H1 (cell line): ENCODE data around the gene KCNH5. TPM values are rescaled to one million over a fixed set of nuclear protein-coding genes. Genes with fewer than 3 reads are reported as not detected.

Experiments
- CTCF ChIA-PET: fragments of 300-600 bp; sonication (Branson Sonifier 250); formaldehyde crosslinking; loops from one replicate; lab custom pipeline; 2021; ENCODE audit not compliant: partially characterized antibody; lab: Charles Lee
- POLR2A ChIA-PET: fragments of 300-600 bp; sonication (Branson Sonifier 250); formaldehyde crosslinking; loops from one replicate; lab custom pipeline; 2021; ENCODE audit warnings: inconsistent platforms; ENCODE audit not compliant: partially characterized antibody; lab: Charles Lee
- DNase-seq, 2 experiments: peaks; one replicate each; pipeline versions ENCODE4 v3.0.0 to v3.0.0-alpha.2; 2010 to 2022; ENCODE audit warnings: low spot score in 2 of 2, low read depth in 1 of 2, mixed read lengths in 1 of 2
- FAIRE-seq: peaks from 2 replicates; lab custom pipeline; 2011; peaks lifted over from hg19 to GRCh38; lab: Jason Lieb, UNC
- H2AFZ ChIP-seq: 2 replicates; pipeline ENCODE4 v1.8.1; 2012; ENCODE audit warnings: low read length, inconsistent platforms
- H2AK5ac ChIP-seq: 2 replicates; pipeline ENCODE4 v1.6.1; 2013; ENCODE audit warnings: low read depth, low read length
- H2BK120ac ChIP-seq: replicated peaks from 2 replicates; pipeline ENCODE3; 2013; ENCODE audit warnings: low read depth, low read length, inconsistent platforms
- H2BK12ac ChIP-seq: 2 replicates; pipeline ENCODE4 v1.6.1; 2013; ENCODE audit warnings: low read depth, low read length
- H2BK15ac ChIP-seq: 2 replicates; pipeline ENCODE4 v1.6.1; 2013; ENCODE audit warnings: low read length
- H2BK20ac ChIP-seq: 2 replicates; pipeline ENCODE4 v1.6.1; 2013; ENCODE audit warnings: low read length
- H2BK5ac ChIP-seq: 2 replicates; pipeline ENCODE4 v1.6.1; 2013; ENCODE audit warnings: low read depth, low read length
- H3K14ac ChIP-seq: 2 replicates; pipeline ENCODE4 v1.6.1; 2013; ENCODE audit warnings: inconsistent platforms; ENCODE audit not compliant: insufficient read length
- H3K18ac ChIP-seq: 2 replicates; pipeline ENCODE4 v1.6.1; 2013; ENCODE audit warnings: low read length; ENCODE audit errors: extremely low read depth
- H3K23ac ChIP-seq: 2 replicates; pipeline ENCODE4 v1.6.1; 2013; ENCODE audit warnings: inconsistent platforms; ENCODE audit not compliant: insufficient read length
- H3K23me2 ChIP-seq: 2 replicates; pipeline ENCODE4 v1.6.1; 2013; ENCODE audit warnings: low read depth, low read length
- H3K27ac ChIP-seq: 2 replicates; pipeline ENCODE4 v1.6.1; 2011; ENCODE audit warnings: low read depth, low read length, inconsistent platforms
- H3K27me3 ChIP-seq, 4 experiments: replicated peaks in 1 of 4; 1 replicate in 1 of 4; 2 replicates in 3 of 4; pipeline versions ENCODE4 v1.6.1 to v1.8.1; 2011 to 2013; ENCODE audit warnings: low read length in 3 of 4, mild to moderate bottlenecking in 3 of 4, inconsistent platforms in 2 of 4, mixed read lengths in 2 of 4, moderate library complexity in 1 of 4; ENCODE audit not compliant: control insufficient read depth in 3 of 4, insufficient read depth in 3 of 4; ENCODE audit errors: extremely low read depth in 1 of 4
- H3K36me3 ChIP-seq, 4 experiments: 2 replicates each; pipeline versions ENCODE4 v1.6.1 to v1.8.1; 2011 to 2013; ENCODE audit warnings: mild to moderate bottlenecking in 4 of 4, low read length in 3 of 4, moderate library complexity in 2 of 4, control low read depth in 1 of 4, inconsistent platforms in 1 of 4; ENCODE audit not compliant: insufficient read depth in 4 of 4, control insufficient read depth in 2 of 4
- H3K4ac ChIP-seq: replicated peaks from 2 replicates; pipeline ENCODE3; 2013; ENCODE audit warnings: low read length, low read depth, mixed read lengths, inconsistent platforms; ENCODE audit not compliant: insufficient read length
- H3K4me1 ChIP-seq, 4 experiments: replicated peaks in 1 of 4; 1 replicate in 1 of 4; 2 replicates in 3 of 4; pipeline versions ENCODE4 v1.6.1 to v1.8.1; 2011 to 2013; ENCODE audit warnings: low read length in 3 of 4, inconsistent platforms in 2 of 4, mixed read lengths in 1 of 4; ENCODE audit not compliant: insufficient read depth in 4 of 4, control insufficient read depth in 3 of 4
- H3K4me2 ChIP-seq, 2 experiments: 2 replicates each; pipeline versions ENCODE4 v1.6.1 to v1.8.1; 2011 to 2013; ENCODE audit warnings: low read depth in 2 of 2, low read length in 2 of 2, control low read depth in 1 of 2, inconsistent platforms in 1 of 2, mild to moderate bottlenecking in 1 of 2; ENCODE audit not compliant: insufficient read depth in 1 of 2
- H3K4me3 ChIP-seq, 4 experiments: fragments of 200-600, 300-600 bp in 1 of 4; sonication (generic), shearing (Covaris generic), sonication (Bioruptor Twin) in 1 of 4; 2 replicates each; pipeline versions ENCODE4 v1.5.1 to v1.8.1; 2011 to 2016; ENCODE audit warnings: low read length in 4 of 4, low read depth in 3 of 4, control low read depth in 2 of 4, inconsistent platforms in 2 of 4, mild to moderate bottlenecking in 2 of 4, mixed read lengths in 1 of 4, moderate library complexity in 1 of 4; ENCODE audit not compliant: insufficient read depth in 2 of 4; ENCODE audit errors: extremely low read depth in 1 of 4
- H3K56ac ChIP-seq: replicated peaks from 2 replicates; pipeline ENCODE3; 2013; ENCODE audit warnings: low read depth, mild to moderate bottlenecking, mixed read lengths, low read length, inconsistent platforms; ENCODE audit not compliant: insufficient read length
- H3K79me1 ChIP-seq: 2 replicates; pipeline ENCODE4 v1.6.1; 2013; ENCODE audit warnings: low read depth, low read length, control low read depth
- H3K79me2 ChIP-seq, 2 experiments: 2 replicates each; pipeline versions ENCODE4 v1.6.1 to v1.8.1; 2012 to 2013; ENCODE audit warnings: low read length in 2 of 2, mild to moderate bottlenecking in 2 of 2, inconsistent platforms in 1 of 2; ENCODE audit not compliant: insufficient read depth in 2 of 2, control insufficient read depth in 1 of 2
- H3K9ac ChIP-seq, 4 experiments: replicated peaks in 1 of 4; 1 replicate in 1 of 4; 2 replicates in 3 of 4; pipeline versions ENCODE4 v1.6.1 to v1.8.1; 2011 to 2013; ENCODE audit warnings: low read depth in 3 of 4, low read length in 3 of 4, control low read depth in 2 of 4, mild to moderate bottlenecking in 2 of 4, moderate library complexity in 2 of 4, inconsistent platforms in 1 of 4; ENCODE audit errors: extremely low read depth in 1 of 4
- H3K9me3 ChIP-seq, 2 experiments: 2 replicates each; pipeline versions ENCODE4 v1.6.1 to v1.8.1; 2012 to 2013; ENCODE audit warnings: mild to moderate bottlenecking in 2 of 2, moderate library complexity in 2 of 2, control low read depth in 1 of 2, inconsistent platforms in 1 of 2, low read depth in 1 of 2, low read length in 1 of 2, mixed read lengths in 1 of 2; ENCODE audit not compliant: insufficient read depth in 2 of 2
- H4K20me1 ChIP-seq, 2 experiments: replicated peaks in 1 of 2; 2 replicates each; pipeline versions ENCODE3 to v1.8.1; 2011 to 2013; ENCODE audit warnings: inconsistent platforms in 2 of 2, low read length in 2 of 2, mild to moderate bottlenecking in 1 of 2; ENCODE audit not compliant: insufficient read depth in 2 of 2, control insufficient read depth in 1 of 2
- H4K5ac ChIP-seq: 2 replicates; pipeline ENCODE4 v1.6.1; 2013; ENCODE audit warnings: low read length, low read depth, mixed read lengths, inconsistent platforms; ENCODE audit not compliant: insufficient read length
- H4K8ac ChIP-seq: 2 replicates; pipeline ENCODE4 v1.8.0; 2013; ENCODE audit warnings: mild to moderate bottlenecking, moderate library complexity, low read length, inconsistent platforms; ENCODE audit not compliant: insufficient read depth; ENCODE audit errors: extremely low read depth
- H4K91ac ChIP-seq: replicated peaks from 2 replicates; pipeline ENCODE3; 2013; ENCODE audit warnings: low read length, mixed read lengths, inconsistent platforms; ENCODE audit not compliant: insufficient read length
- CBX8 ChIP-seq: fragments of 300-800, 300-1000 bp; sonication (generic); IDR thresholded peaks from 2 replicates; pipeline ENCODE4 v1.7.1; 2016; ENCODE audit warnings: low read depth, low read length, borderline replicate concordance
- NANOG ChIP-seq: IDR thresholded peaks from 2 replicates; pipeline ENCODE4 v1.6.1; 2011; ENCODE audit warnings: low read length, low read depth, mild to moderate bottlenecking, inconsistent platforms; ENCODE audit not compliant: insufficient read depth, poor library complexity, severe bottlenecking
- POU5F1 ChIP-seq: IDR thresholded peaks from 2 replicates; pipeline ENCODE4 v1.6.1; 2011; ENCODE audit warnings: low read depth, mild to moderate bottlenecking, low read length, moderate library complexity
- SIRT6 ChIP-seq: IDR thresholded peaks from one replicate; pipeline ENCODE4 v1.7.1; 2012; ENCODE audit warnings: low read length, inconsistent platforms
- WGBS, 2 experiments: shearing (Covaris generic) in 1 of 2; methylation state at CpG; one replicate each; pipeline versions ENCODE4 v1.1.6 to v1.1.7; 2013 to 2015; ENCODE audit warnings: low lambda C conversion rate in 2 of 2, mixed read lengths in 2 of 2, inconsistent platforms in 1 of 2, low coverage in 1 of 2, missing lambda C conversion rate in 1 of 2; ENCODE audit not compliant: insufficient replicate concordance in 2 of 2, insufficient coverage in 1 of 2, insufficient read length in 1 of 2; ENCODE audit errors: extremely low coverage in 1 of 2, missing lambda C conversion rate in 1 of 2; 5-methylcytosine and 5-hydroxymethylcytosine counted together
- polyA plus RNA-seq, 7 experiments: library from polyadenylated mRNA; depleted of rRNA in 3 of 7; stranded (reverse) in 5 of 7; unstranded in 2 of 7; fragments of >200 nt in 5 of 7; fragments of 200-250 nt in 2 of 7; gene quantifications; 1 replicate in 5 of 7; 2 replicates in 1 of 7; 4 replicates in 1 of 7; pipeline versions ENCODE4 v1.2.1 to v1.2.3, GENCODE V29; 2011 to 2013; ENCODE audit warnings: missing spikeins in 2 of 7, mixed read lengths in 2 of 7
- total RNA-seq: library from RNA; stranded (reverse); fragmentation: NEBNext Ultra II Directional; extraction: Animal tissue kit (Norgen Biotek cat#: 25700); gene quantifications from 2 replicates; pipeline ENCODE4 v1.2.1, GENCODE V29; 2021

KCNH5 gene
- total and polyA plus RNA-seq, 2 of the 8 experiments (the other 6 are each of a cell fraction or from before 2014, with no cell fraction given): 0.24 to 0.50 TPM

DNA sequence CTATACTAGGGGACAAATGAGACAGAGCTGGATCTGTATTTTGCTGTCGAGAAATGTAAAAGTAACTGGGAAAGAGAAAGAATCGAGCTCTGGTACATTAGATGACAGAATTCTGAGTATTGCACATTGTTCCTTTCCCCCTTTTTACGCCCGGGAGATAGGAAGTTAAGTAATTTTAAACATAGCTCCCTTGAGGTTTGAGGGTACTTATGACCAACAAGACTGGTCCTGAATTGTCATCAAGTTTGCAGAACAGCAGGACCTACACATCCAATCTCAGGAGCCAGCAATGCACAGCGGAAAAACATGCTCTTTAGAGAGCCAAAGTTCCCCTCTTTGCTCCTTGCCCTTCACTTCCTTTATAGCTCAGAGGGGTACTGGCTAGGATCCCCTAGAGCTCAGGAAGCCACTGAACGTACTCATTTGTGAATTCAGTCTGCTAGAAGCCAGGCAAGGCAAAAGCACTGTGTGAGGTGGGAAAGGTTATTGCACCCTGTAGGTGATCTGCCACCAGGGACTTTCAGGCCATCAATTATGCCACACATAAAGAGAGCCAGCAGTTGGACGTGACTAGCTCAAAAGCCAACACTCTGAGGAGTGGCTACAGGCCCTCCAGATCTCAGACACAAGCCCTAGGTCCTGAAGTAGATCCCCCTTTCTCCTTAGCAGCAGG, 333.8 kb downstream of the KCNH5 start:
- Histone ChIP-seq H3K36me3 (no peaks in the 10 kb centered on the region), H3K4me2 (no peak overlapping the region), H3K4me3 (no peak overlapping the region), H3K9me3 (no peaks in the 10 kb centered on the region), H3K4ac (no peak overlapping the region), H3K23ac (no peak overlapping the region), H3K18ac (no peak overlapping the region), H2BK15ac (no peak overlapping the region), H4K91ac (peak overlapping the region; percentile 23), H4K8ac (no peak overlapping the region), H3K56ac (no peak overlapping the region), H3K79me2 (no peaks in the 10 kb centered on the region), H2AK5ac (no peak overlapping the region), H3K4me1 (no peaks in the 10 kb centered on the region), H4K20me1 (no peaks in the 10 kb centered on the region), H2BK120ac (no peak overlapping the region), H3K27me3 (no peaks in the 10 kb centered on the region), H3K23me2 (no peaks in the 10 kb centered on the region), H2BK5ac (no peak overlapping the region), H3K79me1 (no peaks in the 10 kb centered on the region), H2BK12ac (no peak overlapping the region), H3K27ac (no peak overlapping the region), H2AFZ (0 out of 2 replicates have a peak overlapping the region, but pooled peaks have one; percentile 72), H2BK20ac (0 out of 2 replicates have a peak overlapping the region, but pooled peaks have one; percentile 34), H3K9ac (no peak overlapping the region), H4K5ac (no peak overlapping the region), H3K14ac (no peak overlapping the region)
- TF ChIP-seq POU5F1: no peak
- no peak for TF ChIP-seq SIRT6
- no peak for TF ChIP-seq NANOG
- TF ChIP-seq CBX8: no peak
- FAIRE-seq: no peak
- ChIA-PET CTCF (interaction anchor here (1.0 to 1.1 kb wide), 2 partner anchors 11 to 328 kb away, joined by 3 to 4 read pairs; no protein-coding TSS in a partner anchor), POLR2A (no interaction called here)
- DNase-seq: no peak
- 75% methylated on average over 7 of the region's 7 CpGs; no CpG with 5 or more reads in 1 of the 2 experiments for WGBS, 2 experiments
